ENCODE measurements around the gene HBG1.

- TF ChIP-seq, protein P1, sequence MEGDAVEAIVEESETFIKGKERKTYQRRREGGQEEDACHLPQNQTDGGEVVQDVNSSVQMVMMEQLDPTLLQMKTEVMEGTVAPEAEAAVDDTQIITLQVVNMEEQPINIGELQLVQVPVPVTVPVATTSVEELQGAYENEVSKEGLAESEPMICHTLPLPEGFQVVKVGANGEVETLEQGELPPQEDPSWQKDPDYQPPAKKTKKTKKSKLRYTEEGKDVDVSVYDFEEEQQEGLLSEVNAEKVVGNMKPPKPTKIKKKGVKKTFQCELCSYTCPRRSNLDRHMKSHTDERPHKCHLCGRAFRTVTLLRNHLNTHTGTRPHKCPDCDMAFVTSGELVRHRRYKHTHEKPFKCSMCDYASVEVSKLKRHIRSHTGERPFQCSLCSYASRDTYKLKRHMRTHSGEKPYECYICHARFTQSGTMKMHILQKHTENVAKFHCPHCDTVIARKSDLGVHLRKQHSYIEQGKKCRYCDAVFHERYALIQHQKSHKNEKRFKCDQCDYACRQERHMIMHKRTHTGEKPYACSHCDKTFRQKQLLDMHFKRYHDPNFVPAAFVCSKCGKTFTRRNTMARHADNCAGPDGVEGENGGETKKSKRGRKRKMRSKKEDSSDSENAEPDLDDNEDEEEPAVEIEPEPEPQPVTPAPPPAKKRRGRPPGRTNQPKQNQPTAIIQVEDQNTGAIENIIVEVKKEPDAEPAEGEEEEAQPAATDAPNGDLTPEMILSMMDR (IDR thresholded peaks at IDR 0.05): no peak
- TF ChIP-seq POLR2A (IDR thresholded peaks at IDR 0.05): no peak
- TF ChIP-seq POLR2AphosphoS5 (IDR thresholded peaks at IDR 0.05): no peak
These were observed 19.4 kb downstream of the HBG1 start for GRCh38 chr11:5230266-5230665.
